NCI-H2196 treated with DMSO at 0.1 percent for 48 hours (cell line): ENCODE results near the gene AGBL4.

Experiments
- DNase-seq: peaks from one replicate; lab custom pipeline; 2025; ENCODE audit not compliant: unreplicated experiment; lab: John Stamatoyannopoulos, UW

The AGBL4 gene

GRCh38 chr1:48953617-48954016 lies 1070.1 kb downstream of the AGBL4 start:
- DNase-seq: no peak

DNA sequence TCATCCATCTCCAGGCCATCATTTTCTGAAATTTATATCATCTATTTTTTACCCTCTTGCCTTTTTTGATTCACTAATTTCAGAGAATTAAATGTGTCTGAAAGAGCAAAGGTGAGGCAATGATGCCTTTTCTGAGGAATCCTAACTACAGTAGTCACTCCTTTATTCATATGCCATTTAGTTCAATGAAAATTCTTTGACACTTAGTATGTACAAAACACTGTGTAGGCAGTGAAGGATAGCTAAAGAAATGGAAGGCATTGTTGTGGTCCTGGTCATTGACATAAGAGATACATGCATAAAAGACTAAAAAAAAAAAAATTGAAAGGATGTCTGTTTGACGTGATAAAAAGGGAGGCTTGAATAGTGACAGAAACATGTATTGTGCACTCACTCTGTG lies 1075.2 kb downstream of the AGBL4 start:
- DNase-seq: no peak

GRCh38 chr1:48947761-48948537 lies 1075.8 kb downstream of the AGBL4 start:
- no peak for DNase-seq

DNA sequence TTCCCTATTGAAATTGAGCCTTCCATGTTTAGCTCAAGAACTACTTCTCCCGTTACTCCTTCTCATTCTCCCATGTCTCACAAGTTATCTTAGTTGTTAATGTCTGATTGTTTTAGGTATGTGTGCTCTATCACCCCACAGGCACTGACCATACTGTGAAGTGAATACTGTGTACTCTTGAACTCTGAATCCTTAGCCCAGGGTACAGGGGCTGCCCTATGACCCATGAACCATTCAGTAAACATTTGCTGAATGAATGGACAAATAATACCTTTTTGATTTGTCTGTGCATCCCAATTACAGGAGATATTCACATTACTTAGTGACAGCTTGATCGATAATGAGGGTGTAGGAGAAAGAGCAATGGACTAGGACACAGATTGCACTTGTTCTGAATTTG lies 1077.7 kb downstream of the AGBL4 start:
- DNase-seq: no peak

DNA sequence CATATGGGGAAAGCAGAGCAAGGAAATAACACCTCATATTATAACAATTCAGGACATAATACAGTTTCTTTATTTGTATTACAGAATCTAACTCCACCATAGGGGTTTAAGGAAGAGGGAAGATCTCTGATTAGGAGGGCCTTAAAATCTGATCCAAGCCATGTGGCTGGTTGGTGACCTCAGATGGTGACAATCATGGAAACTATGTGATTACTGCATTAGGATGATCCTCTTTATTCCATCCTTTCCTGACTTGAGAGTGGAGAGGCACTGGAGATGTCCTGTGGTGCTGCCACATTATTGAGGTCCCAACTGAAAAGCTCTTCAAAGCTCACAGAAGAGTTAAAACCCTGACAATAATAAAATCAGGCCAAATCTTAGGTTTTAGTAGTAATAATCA lies 1078.9 kb downstream of the AGBL4 start:
- DNase-seq: no peak

DNA sequence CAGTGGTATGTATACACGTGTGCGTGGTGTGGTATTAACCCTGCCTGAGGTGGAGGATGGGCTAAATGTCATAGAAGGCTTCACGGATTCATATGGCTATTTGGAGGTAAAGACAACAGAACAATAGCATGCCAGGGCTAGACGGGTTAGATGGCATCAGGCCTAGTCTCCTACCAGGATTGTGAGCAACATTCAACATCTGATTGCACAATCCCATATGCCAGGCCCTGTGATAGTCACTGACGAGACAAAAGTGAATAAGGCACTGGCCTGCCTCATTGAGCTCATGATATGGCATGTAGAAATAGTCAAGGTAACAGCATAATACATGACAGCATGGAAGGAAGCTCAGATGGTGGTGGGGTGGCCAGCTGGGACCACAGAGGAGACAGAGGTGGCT lies 1079.9 kb downstream of the AGBL4 start:
- no peak for DNase-seq

DNA sequence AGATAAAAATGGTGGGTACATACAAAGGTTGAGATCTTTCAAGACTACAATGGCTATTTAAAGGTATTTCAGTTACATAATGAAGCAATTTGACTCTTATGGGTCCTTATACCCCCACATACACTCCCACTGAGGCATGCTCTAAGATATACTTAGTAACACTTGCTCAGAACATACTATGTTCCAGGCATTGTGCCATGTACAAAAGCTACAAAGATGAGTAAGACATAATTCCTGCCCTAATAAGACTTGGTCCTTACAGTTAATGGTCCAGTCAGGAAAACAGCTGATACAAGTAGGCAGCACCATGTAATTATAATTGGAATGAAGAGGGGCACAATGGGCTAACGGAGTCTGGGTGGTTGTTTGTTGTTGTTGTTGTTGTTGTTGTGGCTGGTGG lies 1080.4 kb downstream of the AGBL4 start:
- DNase-seq: no peak

DNA sequence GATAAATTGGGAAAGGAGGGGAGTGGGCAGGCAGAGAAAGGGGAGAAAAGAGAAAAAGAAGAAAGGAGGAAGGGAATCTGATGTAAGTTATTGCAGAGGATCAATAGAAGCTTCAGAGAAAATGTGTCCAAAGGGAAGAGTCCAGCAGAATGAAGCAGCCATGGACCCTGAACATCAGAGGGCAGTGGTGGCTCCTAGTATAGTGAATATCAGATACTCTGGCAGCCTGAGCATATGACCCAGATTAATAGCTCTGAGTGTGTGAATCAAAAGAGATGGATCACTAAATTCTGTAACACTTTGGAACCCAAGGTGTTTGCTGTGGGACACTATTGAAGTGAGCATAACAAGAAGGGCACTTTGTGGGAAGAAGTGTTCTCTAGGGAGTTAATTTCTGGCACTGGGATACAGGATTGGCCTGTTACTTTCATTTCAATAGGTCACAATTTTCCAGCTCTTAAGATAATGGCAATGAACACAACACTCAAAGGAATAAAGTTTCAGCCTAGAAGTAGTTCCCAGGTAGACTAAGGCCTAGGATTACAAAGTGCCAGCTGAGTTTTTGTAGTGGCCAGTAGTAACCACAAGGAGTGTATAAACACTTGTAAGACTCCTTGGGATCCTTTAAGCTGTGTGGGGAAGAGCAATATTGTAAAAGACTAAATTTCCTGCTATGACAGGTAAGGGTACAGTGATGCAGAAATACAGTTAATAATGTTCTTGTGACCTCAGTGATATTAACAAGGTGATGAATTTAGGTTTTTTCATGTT lies 1082.6 kb downstream of the AGBL4 start:
- DNase-seq: no peak

DNA sequence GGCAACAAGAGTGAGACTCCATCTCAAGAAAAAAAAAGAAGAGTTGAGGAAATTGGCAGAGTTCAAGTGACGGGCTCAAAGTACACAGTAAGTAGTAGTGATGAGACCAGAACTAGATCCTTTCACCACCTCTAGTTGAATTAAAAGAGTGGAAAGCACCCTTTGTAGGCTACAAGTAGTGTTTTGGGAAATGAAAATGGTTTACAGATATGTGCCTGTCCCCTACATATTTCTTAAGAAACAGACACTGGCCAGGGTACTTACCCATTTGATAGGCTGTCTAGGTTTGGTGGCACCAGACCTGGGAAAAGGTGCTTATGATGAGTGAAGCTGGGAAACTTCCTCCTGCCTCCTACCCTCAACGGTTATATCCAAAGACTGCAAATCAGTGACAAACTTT lies 1083.4 kb downstream of the AGBL4 start:
- DNase-seq: no peak

DNA sequence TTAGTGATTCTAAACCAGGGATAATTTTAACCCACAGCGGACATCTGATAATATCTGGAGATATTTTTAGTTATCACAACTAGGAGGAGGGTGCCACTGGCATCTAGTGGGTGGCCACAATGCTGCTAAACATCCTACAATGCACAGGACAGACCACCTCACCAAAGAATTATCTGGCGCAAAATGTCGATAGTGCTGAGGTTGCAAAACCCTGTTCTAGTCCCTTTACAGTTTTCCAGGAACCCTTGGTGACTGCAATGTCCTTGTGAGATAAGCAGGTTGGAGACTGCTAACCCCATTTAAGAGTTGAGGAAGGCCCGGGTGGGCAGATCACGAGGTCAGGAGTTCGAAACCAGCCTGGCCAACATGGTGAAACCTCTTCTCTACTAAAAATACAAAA lies 1083.9 kb downstream of the AGBL4 start:
- DNase-seq: no peak

- no peak for DNase-seq
Measured at GRCh38 chr1:48939042-48939441, 1084.7 kb downstream of the AGBL4 start.

GRCh38 chr1:48937732-48938131 lies 1086.0 kb downstream of the AGBL4 start:
- no peak for DNase-seq

DNA sequence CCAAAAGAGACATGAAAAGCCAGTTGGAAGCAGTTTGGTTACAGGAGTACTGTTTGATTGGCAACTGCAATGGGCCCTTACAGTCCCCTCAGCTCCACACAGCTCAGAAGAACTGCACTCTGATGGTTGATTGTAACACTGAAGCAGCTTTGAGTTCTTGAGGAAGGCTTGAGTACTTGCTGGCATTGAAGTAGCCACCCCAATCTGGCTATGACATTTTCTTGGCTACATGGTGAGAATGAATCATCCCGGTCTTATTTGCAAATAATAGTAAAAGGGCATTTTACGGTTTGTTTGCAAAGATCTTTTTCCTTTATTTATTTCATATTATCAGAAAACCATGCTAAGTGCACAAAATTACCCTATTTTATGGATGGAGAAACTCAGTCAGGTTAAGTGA lies 1087.3 kb downstream of the AGBL4 start:
- DNase-seq: no peak

GRCh38 chr1:48932366-48932765 lies 1091.4 kb downstream of the AGBL4 start:
- DNase-seq: no peak

DNA sequence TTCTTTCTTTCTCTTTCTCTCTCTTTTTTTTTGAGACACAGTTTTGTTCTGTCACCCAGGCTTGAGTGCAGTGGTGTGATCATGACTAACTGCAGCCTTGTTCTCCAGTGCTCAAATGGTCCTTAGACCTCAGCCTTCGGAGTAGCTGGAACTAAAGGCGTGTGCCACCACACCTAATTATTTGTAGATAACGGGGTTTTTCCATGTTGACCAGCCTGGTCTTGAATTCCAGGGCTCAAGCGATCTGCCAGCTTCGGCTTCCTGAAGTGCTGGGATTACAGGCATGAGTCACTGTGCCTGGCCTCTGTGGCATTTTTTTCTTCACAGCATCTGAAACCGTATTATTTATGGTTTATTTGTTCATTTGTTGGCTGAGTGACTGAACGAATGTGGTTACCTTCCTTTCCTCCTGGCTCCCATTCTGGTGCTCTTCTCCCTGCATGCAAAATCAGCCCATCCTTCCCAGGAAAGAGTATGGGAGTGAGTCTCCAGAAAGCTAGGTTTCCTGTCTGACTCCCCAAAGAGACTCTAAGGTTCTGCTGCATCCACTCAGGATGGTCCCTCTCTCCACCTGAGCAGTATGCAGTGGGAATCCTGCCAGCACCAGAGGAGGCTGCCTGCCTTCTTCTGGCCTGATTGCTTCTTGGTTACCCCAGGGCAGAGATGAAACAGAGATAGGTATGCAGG lies 1092.1 kb downstream of the AGBL4 start:
- DNase-seq: no peak

- DNase-seq: no peak
Measured at GRCh38 chr1:48930011-48930410, 1093.7 kb downstream of the AGBL4 start.

- DNase-seq: no peak
Measured at GRCh38 chr1:48924099-48924498, 1099.7 kb downstream of the AGBL4 start.

- DNase-seq: no peak
Measured at GRCh38 chr1:48923116-48923515, 1100.6 kb downstream of the AGBL4 start.

DNA sequence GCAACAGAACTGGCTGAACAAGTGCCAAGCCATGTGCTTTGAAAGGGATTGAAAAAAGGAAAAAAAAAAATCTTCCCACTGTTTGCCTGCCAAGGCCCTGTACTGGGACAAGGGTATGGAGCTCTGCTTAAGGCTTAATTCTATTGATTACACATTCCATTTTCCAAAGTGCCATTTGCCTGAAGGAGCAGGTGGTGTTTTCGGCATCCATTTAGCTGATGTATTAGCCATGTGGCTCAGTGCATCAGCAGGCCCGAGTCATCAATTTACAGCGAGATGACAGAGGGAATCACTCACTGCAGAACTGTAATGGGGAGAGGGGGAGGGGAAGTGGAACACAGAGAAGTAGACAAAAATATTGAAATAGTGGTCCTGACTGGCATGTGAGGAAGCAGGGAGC lies 1102.9 kb downstream of the AGBL4 start:
- DNase-seq: no peak

GRCh38 chr1:48917901-48918603 lies 1105.7 kb downstream of the AGBL4 start:
- no peak for DNase-seq

- no peak for DNase-seq
Measured at GRCh38 chr1:48917070-48917454, 1106.7 kb downstream of the AGBL4 start.
